GM19372 (cell line): ENCODE results near the gene ADGRG3.

Experiments
- ATAC-seq: cut with Tn5 transposase; IDR thresholded peaks from one replicate; pipeline ENCODE4 v1.9.1; 2021; ENCODE audit warnings: mild to moderate bottlenecking, low read depth, moderate library complexity; ENCODE audit not compliant: unreplicated experiment

The ADGRG3 gene

GRCh38 chr16:57734308-57734924, 66.3 kb downstream of the ADGRG3 start:
- no peak for ATAC-seq

- ATAC-seq: peak; percentile 90
Observed at GRCh38 chr16:57734925-57735754, 67.0 kb downstream of the ADGRG3 start.

- ATAC-seq: no peak
Observed at GRCh38 chr16:57735755-57736418, 67.8 kb downstream of the ADGRG3 start, which contains the start of gene KATNB1. TSS of gene KATNB1 (plus strand) at chr16:57735770. CDS start at chr16:57737244, 1,474 bp downstream.

- ATAC-seq: no peak
Observed at GRCh38 chr16:57736419-57737351, 68.6 kb downstream of the ADGRG3 start.

GRCh38 chr16:57738844-57739243, 70.7 kb downstream of the ADGRG3 start:
- ATAC-seq: no peak
